HepG2 (cell line): ENCODE results near the gene AS3MT. TPM values are rescaled to one million over a fixed set of nuclear protein-coding genes. Genes with fewer than 3 reads are reported as not detected.

ENCODE experiments used
- ATAC-seq: fragments of 200-7000 bp; cut with Tn5 transposase; 3 replicates; pipeline ENCODE4 v1.9.1; 2020; ENCODE audit warnings: mild to moderate bottlenecking, moderate library complexity
- BruUV-seq: library from RNA; stranded (reverse); fragments of 400-500 nt; replicated peaks from 2 replicates; lab custom pipeline; 2021; lab: Mats Ljungman, UMichigan
- CTCF ChIA-PET: fragments of 300-600 bp; formaldehyde crosslinking; extraction: SDS; loops from one replicate; lab custom pipeline; 2021; ENCODE audit warnings: low total read pairs, inconsistent platforms, low intra/inter-chr PET ratio; lab: Yijun Ruan, JAX
- POLR2A ChIA-PET: fragments of 350-600 bp; sonication (Branson Sonifier 250); formaldehyde crosslinking; loops from one replicate; lab custom pipeline; 2020; ENCODE audit warnings: antibody characterized with exemption, inconsistent platforms; lab: Yijun Ruan, JAX
- DNase-seq: peaks from one replicate; pipeline ENCODE4 v3.0.0-alpha.2; 2015; ENCODE audit warnings: low spot score
- FAIRE-seq: peaks from 3 replicates; lab custom pipeline; 2011; peaks lifted over from hg19 to GRCh38; lab: Jason Lieb, UNC
- H2AFZ ChIP-seq: one replicate; pipeline ENCODE4 v1.6.1; 2011; ENCODE audit warnings: low read length, inconsistent platforms
- H3K27ac ChIP-seq: fragments of 300-600 bp; 3 replicates; pipeline ENCODE4 v1.8.0; 2011; ENCODE audit warnings: mixed run types, mild to moderate bottlenecking, mixed read lengths, low read length, inconsistent platforms; ENCODE audit not compliant: insufficient read depth; ENCODE audit errors: extremely low read length
- H3K27me3 ChIP-seq, 2 experiments: fragments of 200-600 bp in 1 of 2; 2 replicates in 1 of 2; 3 replicates in 1 of 2; pipeline versions ENCODE4 v1.6.0 to v1.8.0; 2011; ENCODE audit warnings: low read length in 2 of 2, mild to moderate bottlenecking in 2 of 2, moderate library complexity in 2 of 2, inconsistent platforms in 1 of 2; ENCODE audit not compliant: insufficient read depth in 2 of 2, control insufficient read depth in 1 of 2
- H3K36me3 ChIP-seq, 2 experiments: fragments of 200-600 bp in 1 of 2; replicated peaks in 1 of 2; 2 replicates in 1 of 2; 3 replicates in 1 of 2; pipeline versions ENCODE4 v1.5.1 to v1.8.0; 2011; ENCODE audit warnings: low read length in 2 of 2, inconsistent platforms in 1 of 2; ENCODE audit not compliant: insufficient read depth in 2 of 2, control insufficient read depth in 1 of 2
- H3K4me1 ChIP-seq: 2 replicates; pipeline ENCODE4 v1.5.1; 2012; ENCODE audit warnings: low read length, inconsistent platforms; ENCODE audit not compliant: insufficient read depth
- H3K4me2 ChIP-seq: 2 replicates; pipeline ENCODE4 v1.6.0; 2011; ENCODE audit warnings: low read depth, low read length, inconsistent platforms
- H3K4me3 ChIP-seq, 3 experiments: fragments of 200-600 bp in 1 of 3; sonication (generic), shearing (Covaris generic) in 1 of 3; replicated peaks in 1 of 3; 2 replicates each; pipeline ENCODE4 v1.5.1; 2011 to 2016; ENCODE audit warnings: low read length in 3 of 3, inconsistent platforms in 2 of 3, low read depth in 2 of 3, mild to moderate bottlenecking in 2 of 3, control low read depth in 1 of 3, mixed read lengths in 1 of 3; ENCODE audit not compliant: insufficient read depth in 1 of 3
- H3K79me2 ChIP-seq: one replicate; pipeline ENCODE4 v1.6.1; 2011; ENCODE audit warnings: low read length, inconsistent platforms; ENCODE audit not compliant: insufficient read depth
- H3K9ac ChIP-seq: 2 replicates; pipeline ENCODE4 v1.6.0; 2011; ENCODE audit warnings: mild to moderate bottlenecking, low read depth, low read length, inconsistent platforms; ENCODE audit not compliant: insufficient read depth
- H3K9me3 ChIP-seq: 2 replicates; pipeline ENCODE4 v1.5.1; 2012; ENCODE audit warnings: mild to moderate bottlenecking, low read length
- H4K20me1 ChIP-seq: 2 replicates; pipeline ENCODE4 v1.6.0; 2011; ENCODE audit warnings: inconsistent platforms, mild to moderate bottlenecking, low read length, moderate library complexity; ENCODE audit not compliant: insufficient read depth
- ATF3 ChIP-seq: sonication (generic); formaldehyde crosslinking; IDR thresholded peaks from 2 replicates; pipeline ENCODE4 v1.4.0; 2020; ENCODE audit warnings: missing genetic modification reagents
- MAZ ChIP-seq, 2 experiments: sonication (generic) in 1 of 2; formaldehyde crosslinking in 1 of 2; IDR thresholded peaks; 2 replicates each; pipeline versions ENCODE4 v1.5.0 to v1.6.1; 2012 to 2020; ENCODE audit warnings: low read depth in 2 of 2, mild to moderate bottlenecking in 2 of 2, borderline replicate concordance in 1 of 2, improper control_type of control experiment in 1 of 2, low read length in 1 of 2, missing genetic modification reagents in 1 of 2, moderate library complexity in 1 of 2
- NONO ChIP-seq, 2 experiments: fragments of 450-650 bp in 1 of 2; sonication (generic) in 1 of 2; formaldehyde crosslinking in 1 of 2; IDR thresholded peaks in 1 of 2; conservative IDR thresholded peaks in 1 of 2; 2 replicates each; pipeline versions ENCODE4 v1.6.1 to v1.8.0; 2017 to 2022; ENCODE audit warnings: mild to moderate bottlenecking in 1 of 2, missing genetic modification reagents in 1 of 2, moderate library complexity in 1 of 2
- SAFB2 ChIP-seq: sonication (generic); formaldehyde crosslinking; IDR thresholded peaks from 2 replicates; pipeline ENCODE4 v1.5.1; 2020; ENCODE audit warnings: missing genetic modification reagents, low read depth, mild to moderate bottlenecking, borderline replicate concordance
- XBP1 ChIP-seq: sonication (generic); formaldehyde crosslinking; IDR thresholded peaks from 2 replicates; pipeline ENCODE4 v1.5.0; 2020; ENCODE audit warnings: missing genetic modification reagents
- ZBTB4 ChIP-seq: sonication (generic); formaldehyde crosslinking; IDR thresholded peaks from 2 replicates; pipeline ENCODE4 v1.4.0; 2020; ENCODE audit warnings: missing genetic modification reagents, mild to moderate bottlenecking, borderline replicate concordance
- ZKSCAN5 ChIP-seq: sonication (generic); formaldehyde crosslinking; IDR thresholded peaks from 2 replicates; pipeline ENCODE4 v1.5.1; 2020; ENCODE audit warnings: mild to moderate bottlenecking, missing genetic modification reagents
- ZNF652 ChIP-seq: IDR thresholded peaks from 2 replicates; pipeline ENCODE4 v1.6.1; 2016; ENCODE audit warnings: low read depth, borderline replicate concordance
- ZNF660 ChIP-seq: sonication (generic); formaldehyde crosslinking; IDR thresholded peaks from 2 replicates; pipeline ENCODE4 v1.5.1; 2020; ENCODE audit warnings: mild to moderate bottlenecking, low read depth, missing genetic modification reagents, borderline replicate concordance
- ZNF772 ChIP-seq: sonication (generic); formaldehyde crosslinking; IDR thresholded peaks from 2 replicates; pipeline ENCODE4 v1.5.0; 2020; ENCODE audit warnings: mild to moderate bottlenecking, missing genetic modification reagents
- WGBS: methylation state at CpG from one replicate; pipeline ENCODE4 v1.1.6; 2017; ENCODE audit warnings: low lambda C conversion rate; 5-methylcytosine and 5-hydroxymethylcytosine counted together
- in situ Hi-C: cut with HindIII; loops from 2 replicates; pipeline ENCODE4 v1.10.0; 2017; ENCODE audit warnings: low pct_unique_long_range_greater_than_20kb; ENCODE audit not compliant: extremely low pct_ligation_motif_present
- intact Hi-C: fragments of 100-400 bp; cut with micrococcal nuclease; formaldehyde crosslinking; loops from one replicate; pipeline ENCODE4 v1.10.0; 2022; ENCODE audit not compliant: unreplicated experiment
- polyA plus RNA-seq, 8 experiments: library from polyadenylated mRNA; depleted of rRNA in 3 of 8; stranded (reverse) in 7 of 8; unstranded in 1 of 8; fragments of >200 nt; fragmentation: Illumina TruSeq in 4 of 8; extraction: Trizol in 4 of 8; gene quantifications; 2 replicates each; pipeline versions ENCODE4 v1.2.1 to v1.2.3, GENCODE V29; 2011 to 2016; ENCODE audit warnings: low read depth in 4 of 8, missing spikeins in 1 of 8, mixed read lengths in 1 of 8; ENCODE audit not compliant: insufficient read depth in 1 of 8
- total RNA-seq, 5 experiments: library from RNA; depleted of rRNA; stranded (reverse); fragments of >200 nt; fragmentation: Illumina TruSeq; extraction: Trizol; gene quantifications; 2 replicates each; pipeline ENCODE4 v1.2.3, GENCODE V29; 2016; ENCODE audit warnings: low read depth in 1 of 5

The AS3MT gene
- total and polyA plus RNA-seq, 2 of the 13 experiments (the other 11 are each of a cell fraction or from before 2014, with no cell fraction given): 8.7 to 17.4 TPM

GRCh38 chr10:102917314-102917961, 48.2 kb downstream of the AS3MT start (continued):
- no peak for TF ChIP-seq ZBTB4 (CRISPR knock-in tag)

GRCh38 chr10:102917962-102918816, 48.9 kb downstream of the AS3MT start, which contains the start of gene CNNM2:
Gene CNNM2 (plus strand): TSS chr10:102918294. CDS start chr10:102918481, 187 bp downstream.
- Histone ChIP-seq H4K20me1 (peaks cover 15% of the 10 kb centered on the region), H3K4me3 (peak within 1 kb of the TSS; percentile 97 to 99 (median 99)), H3K79me2 (peaks cover 47% of the 10 kb centered on the region), H3K27ac (peak within 1 kb of the TSS; percentile 88), H3K27me3 (no peaks in the 10 kb centered on the region; a peak in 1 of 5 replicates), H2AFZ (peak within 1 kb of the TSS; percentile 91), H3K9ac (peak within 1 kb of the TSS; percentile 89), H3K9me3 (no peaks in the 10 kb centered on the region), H3K36me3 (no peaks in the 10 kb centered on the region), H3K4me1 (peaks cover 38% of the 10 kb centered on the region), H3K4me2 (peak within 1 kb of the TSS; percentile 100)
- POLR2A ChIA-PET: interaction anchor here (0.5 to 2.4 kb wide), 23 partner anchors 49 to 326 kb away, joined by 3 to 7 read pairs (median 4); partner anchors contain the start of genes ARL3, AS3MT, CYP17A1 and NT5C2
- DNase-seq (peak; percentile 99), ATAC-seq (peak; percentile 85), FAIRE-seq (peak; percentile 88)
- 2% methylated on average over 38 of the region's 80 CpGs for WGBS
- intact Hi-C loops: loop anchor here (1.0 to 5.0 kb wide), 4 partner anchors 83 to 324 kb away; no protein-coding TSS in a partner anchor
- CTCF ChIA-PET: interaction anchor here (1.2 to 3.1 kb wide), 4 partner anchors 17 to 152 kb away, joined by 4 to 63 read pairs (median 12); no protein-coding TSS in a partner anchor
- no TSS peak for BruUV-seq
- in situ Hi-C loops: loop anchor here (5.0 to 10.0 kb wide), 3 partner anchors 81 to 327 kb away; partner anchors contain the start of genes CYP17A1 and RPEL1
- TF ChIP-seq ZNF660: no peak
- no peak for TF ChIP-seq ZNF652 (CRISPR knock-in tag)
- no peak for TF ChIP-seq XBP1 (CRISPR knock-in tag)
- no peak for TF ChIP-seq NONO (IDR thresholded peaks at IDR 0.05)
- TF ChIP-seq NONO (CRISPR knock-in tag; conservative IDR thresholded peaks at IDR 0.05): peak; percentile 74
- no peak for TF ChIP-seq ZKSCAN5 (CRISPR knock-in tag)
- peak; percentile 88 for TF ChIP-seq MAZ (IDR thresholded peaks at IDR 0.05; ENCODE audit: borderline replicate concordance, low read depth, low read length)
- peak; percentile 79 for TF ChIP-seq MAZ (CRISPR knock-in tag; IDR thresholded peaks at IDR 0.05; ENCODE audit: low read depth)
- no peak for TF ChIP-seq ATF3
- peak; percentile 55; the same call in 1 of the 2 replicates for TF ChIP-seq ZNF772 (CRISPR knock-in tag)
- TF ChIP-seq SAFB2: peak; percentile 44
